ENCODE data around the gene COL20A1. TPM values are rescaled to one million over a fixed set of nuclear protein-coding genes. Genes with fewer than 3 reads are reported as not detected.
"Not testable (repeated sequence)": the region's sequence is repeated elsewhere in the genome, so short reads cannot be mapped to it uniquely, and the experiment has no call there.

The COL20A1 gene
- total RNA-seq, 1 donor from 2014 or later: 4.1 TPM

DNA sequence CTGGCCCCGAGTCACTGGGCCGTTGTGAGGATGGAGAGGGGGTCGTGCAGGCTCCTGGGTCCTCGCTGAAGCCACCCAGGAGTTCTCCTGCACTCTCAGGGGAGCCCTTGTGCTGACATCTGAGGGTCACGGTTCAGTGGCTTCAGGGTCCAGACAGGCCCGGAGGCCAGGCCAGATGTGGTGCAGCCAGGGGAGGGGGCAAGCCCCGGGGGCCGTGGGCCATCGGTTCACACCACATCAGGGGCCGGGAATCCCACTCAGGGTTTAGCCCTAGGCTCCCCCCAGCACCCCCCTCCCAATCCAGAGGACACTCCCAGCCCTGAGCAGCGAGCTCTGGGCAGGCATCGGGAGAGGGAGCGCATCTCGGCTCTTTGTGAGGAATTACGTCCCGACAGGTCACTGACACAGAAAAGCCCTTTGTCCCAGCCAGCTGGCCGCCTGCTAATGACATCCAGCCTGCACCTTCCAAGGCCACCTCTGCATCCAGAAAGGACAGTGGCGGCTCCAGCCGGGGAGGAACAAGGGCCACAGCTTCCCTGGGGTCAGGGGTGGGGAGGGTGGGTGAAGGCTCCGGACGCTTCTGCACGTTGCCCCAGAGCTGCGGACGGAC lies 74.6 kb downstream of the COL20A1 start:
- FAIRE-seq (no peak), DNase-seq (ENCODE audit: low spot score in 2 of 2) (no peak)

DNA sequence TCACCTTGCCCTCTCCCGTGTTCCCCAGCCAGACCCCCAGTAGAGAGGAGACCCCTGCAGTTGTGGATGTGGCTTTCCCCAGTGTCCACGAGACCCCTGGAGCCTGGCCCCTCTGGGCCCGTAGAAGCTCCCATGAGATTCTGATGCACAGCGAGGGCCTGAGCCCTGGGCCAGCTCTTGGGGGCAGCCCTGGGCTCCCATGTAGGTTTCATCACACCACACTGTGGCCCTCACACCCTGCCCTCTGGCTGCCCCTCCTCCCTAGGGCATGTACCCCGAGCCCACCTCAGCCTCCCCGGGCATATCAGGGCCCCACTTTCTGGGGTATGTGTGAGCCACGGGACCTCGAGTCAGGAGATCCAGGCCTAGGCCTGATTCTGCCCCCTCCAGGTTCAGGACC lies 75.2 kb downstream of the COL20A1 start:
- DNase-seq (ENCODE audit: low spot score in 2 of 2) (no peak), FAIRE-seq (no peak)

DNA sequence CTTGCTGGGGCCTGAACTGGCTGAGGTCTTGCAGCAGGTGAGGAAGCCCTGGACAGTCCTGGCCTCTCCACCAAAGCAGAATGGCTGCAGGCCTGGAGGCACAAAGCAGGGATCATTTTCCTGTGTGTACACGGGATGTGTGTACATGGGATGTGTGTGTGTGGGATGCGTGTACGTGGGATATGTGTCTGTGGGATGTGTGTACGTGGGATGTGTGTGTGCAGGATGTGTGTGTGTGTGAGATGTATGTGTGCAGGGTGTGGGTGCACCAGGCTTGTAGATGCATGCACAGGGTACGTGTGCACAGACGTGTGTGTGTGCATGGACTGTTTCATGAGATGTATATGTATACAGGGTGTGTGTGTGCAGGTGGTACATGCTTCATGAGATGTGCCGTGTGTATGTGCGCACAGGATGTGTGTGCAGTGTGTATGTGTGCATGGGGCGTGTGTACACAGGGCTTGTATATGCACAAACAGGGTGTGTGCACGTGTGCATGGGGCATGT lies 76.1 kb downstream of the COL20A1 start:
- no peak for DNase-seq (ENCODE audit: low spot score in 2 of 2)
- no peak for FAIRE-seq

DNA sequence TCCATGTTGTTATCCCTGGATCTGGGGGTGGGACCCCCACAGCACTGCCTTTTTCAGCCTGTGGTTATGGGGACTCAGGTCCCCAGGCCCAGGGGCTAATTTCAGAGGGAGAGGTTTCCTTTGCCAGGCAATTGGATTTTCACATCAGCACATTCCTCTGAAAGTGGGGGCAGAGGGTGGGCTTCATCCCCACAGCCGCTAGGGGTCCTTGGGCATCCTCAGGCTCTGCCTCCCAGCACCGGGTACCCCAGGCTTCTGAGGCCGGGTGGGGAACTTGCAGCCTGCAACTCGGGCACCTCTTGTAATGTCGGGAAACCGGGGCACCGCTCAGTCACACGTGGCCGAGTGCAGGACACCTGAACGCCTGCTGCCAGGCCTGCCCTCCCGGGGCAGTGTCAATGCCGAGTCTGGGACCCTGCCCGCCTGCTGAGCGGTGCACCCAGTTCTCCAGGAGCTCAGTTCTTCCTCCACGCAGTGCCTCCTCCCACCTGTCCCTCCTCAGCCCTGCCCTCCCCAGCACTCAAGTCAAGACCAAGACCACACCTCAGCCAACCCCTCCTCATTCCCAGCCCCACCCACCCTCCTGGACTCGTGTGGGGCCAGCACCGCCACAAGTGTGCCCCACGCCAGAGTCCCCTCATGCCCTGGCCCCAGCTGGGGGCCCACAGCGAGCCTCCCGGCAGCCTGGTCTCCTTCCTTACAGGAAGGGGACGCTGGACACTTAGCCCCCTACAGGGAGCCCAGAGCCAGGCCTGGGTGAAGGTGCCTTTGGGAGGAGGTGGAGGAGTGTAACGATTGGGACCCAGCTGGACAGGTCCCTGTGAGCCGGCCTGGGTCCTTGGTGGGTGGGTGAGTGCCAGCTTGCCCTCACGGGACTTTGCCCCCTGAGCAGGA lies 77.0 kb downstream of the COL20A1 start:
- no peak for FAIRE-seq
- no peak for DNase-seq (ENCODE audit: low spot score in 2 of 2)

DNA sequence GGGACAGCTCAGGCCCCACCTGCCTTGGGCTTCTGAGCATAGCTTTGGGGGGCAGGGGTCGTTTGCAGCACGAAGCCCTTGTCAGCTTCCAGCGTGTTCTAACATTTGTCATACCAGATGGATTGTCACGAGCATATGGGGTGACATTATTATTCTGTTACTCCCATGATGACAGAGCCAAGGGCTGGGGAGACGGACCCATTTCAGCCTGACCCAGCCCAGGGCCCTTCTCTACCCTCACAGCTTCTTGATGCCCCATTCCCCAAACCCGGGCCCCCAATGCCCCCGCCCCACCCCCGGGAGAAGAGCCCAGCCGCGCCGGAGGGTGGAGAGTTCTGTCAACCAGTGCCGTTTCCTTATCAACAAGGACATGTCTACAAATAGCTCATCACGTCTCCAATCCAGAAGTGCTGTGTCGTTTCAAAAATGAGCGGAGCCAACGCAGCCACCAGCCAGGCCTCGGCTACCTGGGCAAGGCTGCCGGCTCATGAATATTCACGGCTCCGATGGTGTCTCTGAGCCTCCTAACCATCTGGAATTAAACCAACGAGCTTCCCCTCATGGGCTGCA lies 77.7 kb downstream of the COL20A1 start:
- no peak for DNase-seq (ENCODE audit: low spot score in 2 of 2)
- no peak for FAIRE-seq

DNA sequence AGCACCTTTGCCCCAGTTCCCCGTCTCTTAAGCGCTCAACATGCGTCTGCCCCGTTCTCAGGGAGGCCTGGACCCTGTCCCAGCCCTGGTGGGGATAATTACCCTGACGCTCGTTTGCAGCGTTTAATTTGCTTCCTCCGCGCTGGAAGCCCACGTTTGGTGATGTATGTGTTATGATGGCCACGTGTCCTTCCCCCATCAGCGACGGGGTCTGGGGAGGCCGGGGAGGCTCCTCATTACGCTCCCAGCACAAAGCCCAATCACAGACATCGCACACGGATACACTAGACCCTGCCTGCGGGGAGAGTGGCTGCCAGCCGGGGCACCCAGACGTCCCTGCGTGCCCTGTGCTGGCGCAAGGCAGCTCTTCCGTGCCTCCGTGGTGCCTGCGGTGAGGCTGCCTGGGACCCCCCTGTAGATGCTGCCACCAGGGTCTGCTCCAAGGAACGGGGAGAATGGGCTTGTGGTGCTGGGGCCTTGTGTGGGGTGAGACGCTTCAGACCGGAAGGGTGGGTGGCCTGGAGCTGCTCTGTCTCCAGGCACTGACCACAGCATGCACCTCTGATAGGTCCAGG lies 78.4 kb downstream of the COL20A1 start:
- DNase-seq (ENCODE audit: low spot score in 2 of 2) (no peak), FAIRE-seq (no peak)

DNA sequence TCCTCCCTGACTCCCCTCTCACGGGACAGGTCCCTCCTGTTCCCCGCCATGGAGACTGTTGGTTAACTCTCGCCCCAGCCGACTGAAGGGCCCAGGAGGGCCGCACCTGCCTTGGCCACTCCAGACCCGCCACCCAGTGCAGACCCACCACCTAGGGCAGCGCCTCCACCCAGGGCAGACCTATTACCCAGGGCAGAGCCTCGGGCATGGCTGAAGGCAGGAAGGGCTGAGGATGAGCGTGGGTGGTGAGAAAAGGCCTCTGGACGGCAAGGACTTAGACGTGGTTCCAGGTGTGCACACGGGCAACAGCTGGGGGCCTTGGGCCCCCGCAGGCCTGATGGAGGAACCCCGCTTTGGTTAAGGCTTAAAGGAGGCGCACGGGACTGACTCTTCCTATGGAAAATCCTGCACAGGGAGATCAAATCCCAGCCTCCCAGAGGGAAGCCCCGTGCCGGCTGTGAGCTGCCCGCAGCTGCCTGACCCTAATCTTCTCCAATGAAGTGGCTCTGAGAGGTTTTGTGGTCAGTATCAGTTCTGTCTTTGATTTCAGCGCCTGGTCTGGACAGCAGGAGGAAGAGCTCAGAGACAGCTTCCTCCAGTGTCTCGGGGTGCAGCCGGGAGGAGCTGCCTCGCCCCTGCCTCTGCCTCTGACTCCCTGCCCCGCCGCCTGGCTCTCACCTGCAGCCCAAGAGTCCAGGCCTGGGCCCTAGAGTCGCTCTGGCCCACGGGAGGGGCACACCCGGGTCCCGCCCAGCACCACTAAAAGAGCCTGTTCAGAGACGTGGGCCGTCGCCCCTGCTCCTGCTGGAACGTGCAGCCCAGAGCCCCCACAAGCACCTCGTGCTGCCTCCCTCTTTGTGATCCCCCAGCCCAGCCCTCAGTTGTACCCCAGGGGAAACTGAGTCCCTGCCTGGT lies 80.2 kb downstream of the COL20A1 start:
- no peak for FAIRE-seq
- DNase-seq (ENCODE audit: low spot score in 2 of 2): no peak

DNA sequence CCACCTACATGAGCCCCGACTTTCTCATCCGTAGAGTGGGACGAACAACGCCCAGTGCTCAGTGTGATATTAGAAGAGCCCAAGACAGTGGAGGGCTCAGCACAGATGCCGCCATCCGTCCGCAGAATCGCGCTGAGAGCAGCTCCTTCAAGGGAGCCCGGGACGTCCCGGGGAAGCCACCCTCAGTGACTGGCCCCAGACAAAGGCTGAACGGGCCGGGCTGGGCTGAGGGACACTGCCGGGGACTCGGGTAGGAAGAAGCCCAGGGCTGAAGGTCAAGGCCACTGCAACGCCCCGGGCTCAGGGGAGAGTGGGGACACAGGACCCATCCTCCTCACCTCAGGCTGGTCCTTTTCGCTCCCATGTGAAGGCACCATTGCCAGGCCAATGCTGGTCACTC lies 81.0 kb downstream of the COL20A1 start:
- DNase-seq (ENCODE audit: low spot score in 2 of 2) (no peak), FAIRE-seq (no peak)

DNA sequence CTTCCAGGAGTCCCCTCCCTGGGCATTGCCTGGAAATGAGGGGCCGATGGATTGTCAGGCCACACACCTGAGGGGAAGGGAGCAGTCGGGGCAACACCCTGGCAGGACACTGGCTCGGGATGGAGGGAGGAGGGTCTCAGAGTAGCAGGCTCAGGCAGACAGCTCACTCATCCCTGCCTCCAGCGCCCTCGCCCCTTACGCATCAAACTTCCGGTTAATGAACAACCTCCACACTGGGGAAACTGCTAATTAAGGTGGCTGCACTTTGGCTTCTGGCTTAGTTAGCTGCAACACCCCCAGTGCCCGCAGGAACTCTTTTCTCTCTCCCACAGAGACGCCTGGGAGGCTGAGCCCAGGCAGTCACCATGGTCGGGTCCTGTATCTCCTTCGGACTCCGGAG lies 81.5 kb downstream of the COL20A1 start:
- no peak for FAIRE-seq
- no peak for DNase-seq (ENCODE audit: low spot score in 2 of 2)

DNA sequence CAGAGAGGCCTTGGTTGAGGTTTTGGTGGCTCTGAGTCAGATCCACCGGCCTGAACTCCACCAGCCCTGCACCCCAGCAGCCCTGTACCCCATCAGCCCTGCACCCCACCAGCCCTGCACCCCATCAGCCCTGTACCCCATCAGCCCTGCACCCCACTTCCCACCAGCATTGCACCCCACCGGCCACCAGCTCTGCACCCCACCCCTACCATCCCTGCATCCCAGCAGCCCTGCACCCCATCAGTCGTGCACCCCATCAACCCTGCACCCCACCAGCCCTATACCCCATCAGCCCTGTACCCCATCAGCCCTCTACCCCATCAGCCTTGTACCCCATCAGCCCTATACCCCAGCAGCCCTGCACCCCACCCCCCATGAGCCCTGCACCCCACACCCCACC lies 82.5 kb downstream of the COL20A1 start:
- DNase-seq (ENCODE audit: low spot score in 2 of 2): no peak
- no peak for FAIRE-seq

DNA sequence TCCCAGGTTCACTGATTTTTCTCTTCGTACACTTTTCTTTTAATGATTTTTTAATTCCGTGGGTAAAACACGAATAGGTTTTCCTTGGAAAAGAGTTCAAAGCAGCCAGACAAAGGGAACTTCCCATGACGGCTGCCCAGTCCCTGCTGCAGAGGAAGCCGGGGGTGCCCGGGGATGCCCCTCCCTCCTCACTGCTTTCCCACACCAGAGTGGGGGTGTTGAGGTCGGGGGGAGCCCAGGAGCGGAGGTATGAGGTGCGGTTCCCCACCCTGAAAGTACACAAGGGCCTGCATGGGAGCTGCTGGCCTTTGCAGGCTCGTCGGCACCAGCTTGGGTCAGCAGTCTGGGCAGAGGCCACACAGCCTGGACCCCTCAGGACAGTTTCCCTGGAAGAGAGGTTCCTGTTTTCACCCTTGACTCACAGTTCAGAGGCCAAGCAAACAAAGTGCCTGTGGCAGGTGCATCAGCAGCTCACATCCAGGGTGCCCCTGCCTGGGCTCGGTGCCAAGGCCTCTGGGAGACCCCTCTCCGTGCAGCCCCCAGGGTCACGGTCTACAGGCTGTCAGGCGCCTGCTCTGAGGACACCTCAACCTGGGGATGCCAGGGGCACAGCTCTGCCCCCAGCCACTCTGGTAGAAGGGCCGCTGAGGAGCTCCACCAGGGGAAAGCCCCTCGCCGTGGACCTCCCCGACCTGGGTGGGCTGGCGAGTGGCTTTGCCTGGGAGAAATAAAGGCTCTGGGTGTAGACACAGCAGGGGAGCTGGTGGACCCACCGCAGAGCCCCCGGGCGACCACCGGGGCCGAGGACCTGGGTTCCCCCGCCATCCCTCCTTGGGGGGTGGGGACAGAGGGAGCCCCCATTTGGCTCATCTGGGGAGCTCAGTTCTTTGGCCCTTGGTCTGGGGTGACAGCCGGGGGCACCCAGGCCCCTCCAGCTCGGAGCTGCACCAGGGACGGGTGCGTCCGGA lies 83.6 kb downstream of the COL20A1 start:
- no peak for DNase-seq (ENCODE audit: low spot score in 2 of 2)
- no peak for FAIRE-seq

DNA sequence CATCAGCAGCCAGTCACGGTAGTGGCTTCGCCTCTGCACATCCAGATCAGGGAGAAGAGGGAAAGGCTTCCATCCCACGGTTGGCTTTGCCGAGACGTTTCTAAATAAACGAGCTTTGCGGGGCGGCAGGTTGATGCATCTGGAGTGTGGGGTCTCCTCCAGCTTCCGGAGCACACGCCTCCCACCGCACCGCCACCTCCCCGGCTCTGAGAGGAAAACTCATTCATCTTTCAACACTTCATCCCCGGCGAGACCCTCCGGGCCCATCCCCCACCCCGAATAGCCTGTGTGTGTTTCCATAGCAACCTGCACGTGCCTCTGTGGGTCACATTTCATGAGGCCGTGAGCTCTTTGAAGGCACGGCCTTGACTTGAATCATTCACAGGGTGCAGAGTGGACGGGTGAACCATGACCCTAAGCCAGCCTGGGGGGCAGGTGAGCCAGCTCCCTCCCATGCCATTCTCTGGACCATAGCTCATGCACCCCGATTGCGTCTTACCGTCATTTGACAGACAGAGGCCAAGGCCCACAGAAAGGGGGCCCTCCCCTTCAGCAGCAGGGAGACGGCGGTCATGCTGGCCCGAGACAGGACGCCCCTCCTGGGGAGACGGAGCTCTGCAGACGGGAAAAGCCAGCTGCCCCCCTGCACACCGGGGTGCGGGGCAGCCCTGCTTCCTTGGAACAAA lies 84.4 kb downstream of the COL20A1 start:
- DNase-seq (ENCODE audit: low spot score in 2 of 2): no peak
- FAIRE-seq: no peak

DNA sequence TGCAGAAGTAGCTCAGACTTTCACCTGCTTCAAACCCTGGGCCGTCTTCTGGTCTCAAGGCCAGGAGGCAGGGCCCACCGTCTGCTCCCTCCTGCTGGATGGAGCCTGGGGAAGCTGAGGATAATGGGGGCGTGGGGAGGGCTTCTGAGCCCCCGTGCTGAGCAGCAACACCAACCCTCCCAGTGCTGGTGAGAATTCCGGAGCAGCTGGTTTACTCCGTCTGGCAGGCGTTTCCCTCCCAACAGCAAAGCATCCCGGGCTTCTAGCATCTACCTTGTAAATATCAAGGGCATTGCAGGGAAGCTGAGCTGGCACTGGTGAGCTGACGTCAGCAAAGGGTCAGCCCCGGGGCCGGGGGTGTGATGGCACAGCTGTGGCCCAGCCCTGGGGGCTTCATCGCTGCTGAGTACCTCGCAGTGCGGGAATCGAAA lies 85.0 kb downstream of the COL20A1 start:
- FAIRE-seq: no peak
- DNase-seq (ENCODE audit: low spot score in 2 of 2): no peak

DNA sequence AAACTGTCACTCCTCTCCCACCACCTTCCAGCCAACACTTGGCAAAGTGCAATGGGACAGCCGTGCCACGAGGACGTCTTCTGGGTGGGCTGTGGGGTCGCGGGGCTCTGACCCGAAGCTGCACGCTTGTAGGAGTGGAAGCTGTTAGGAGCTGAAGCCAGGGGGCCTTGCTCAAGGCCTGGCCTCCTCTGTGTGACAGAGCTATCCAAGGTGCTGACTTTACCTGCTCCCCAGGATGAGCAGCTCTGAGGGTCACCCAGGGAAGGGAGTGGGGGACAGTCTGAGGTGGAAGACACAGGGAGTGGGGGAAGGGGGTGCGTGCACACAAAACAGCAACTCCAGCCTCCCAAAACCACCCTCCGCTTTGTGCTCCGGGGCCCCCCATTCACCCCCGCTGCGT lies 85.6 kb downstream of the COL20A1 start:
- DNase-seq (ENCODE audit: low spot score in 2 of 2) (no peak), FAIRE-seq (no peak)

DNA sequence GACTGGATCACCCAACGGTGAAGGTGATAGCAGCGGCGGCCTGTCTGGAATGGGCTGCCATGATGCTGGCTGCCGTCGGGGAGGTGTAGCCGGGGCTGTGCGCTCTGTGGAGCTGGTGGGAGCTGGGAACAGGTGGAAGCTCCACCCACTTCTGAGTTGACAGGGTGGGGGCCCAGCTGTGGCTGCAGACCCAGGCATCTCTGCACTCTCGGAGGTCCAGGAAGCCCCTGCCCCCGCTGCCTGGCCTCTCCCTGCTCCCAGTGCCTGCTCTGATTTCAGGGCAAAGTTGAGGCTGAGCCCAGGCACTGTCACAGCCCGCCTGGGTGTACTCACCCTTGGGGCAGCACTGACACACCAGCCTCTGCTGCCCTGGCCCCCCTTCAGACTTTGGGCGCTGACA lies 86.3 kb downstream of the COL20A1 start:
- no peak for DNase-seq (ENCODE audit: low spot score in 2 of 2)
- no peak for FAIRE-seq

DNA sequence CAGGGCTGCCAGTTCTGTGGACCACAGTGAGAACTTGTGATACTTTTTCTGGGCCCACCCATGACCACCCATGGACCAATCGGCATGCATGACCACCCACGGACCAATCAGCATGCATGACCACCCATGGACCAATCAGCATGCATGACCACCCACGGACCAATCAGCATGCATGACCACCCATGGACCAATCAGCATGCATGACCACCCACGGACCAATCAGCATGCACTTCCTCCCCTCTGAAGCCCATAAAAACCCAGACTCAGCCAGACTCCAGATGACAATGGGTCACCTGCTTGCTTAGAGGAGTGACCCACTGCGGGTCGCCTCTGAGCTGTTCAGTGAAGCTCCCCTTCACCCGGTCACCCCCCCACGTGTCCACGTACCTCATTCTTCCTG lies 86.9 kb downstream of the COL20A1 start:
- not testable (repeated sequence) for DNase-seq (ENCODE audit: low spot score in 2 of 2); FAIRE-seq

DNA sequence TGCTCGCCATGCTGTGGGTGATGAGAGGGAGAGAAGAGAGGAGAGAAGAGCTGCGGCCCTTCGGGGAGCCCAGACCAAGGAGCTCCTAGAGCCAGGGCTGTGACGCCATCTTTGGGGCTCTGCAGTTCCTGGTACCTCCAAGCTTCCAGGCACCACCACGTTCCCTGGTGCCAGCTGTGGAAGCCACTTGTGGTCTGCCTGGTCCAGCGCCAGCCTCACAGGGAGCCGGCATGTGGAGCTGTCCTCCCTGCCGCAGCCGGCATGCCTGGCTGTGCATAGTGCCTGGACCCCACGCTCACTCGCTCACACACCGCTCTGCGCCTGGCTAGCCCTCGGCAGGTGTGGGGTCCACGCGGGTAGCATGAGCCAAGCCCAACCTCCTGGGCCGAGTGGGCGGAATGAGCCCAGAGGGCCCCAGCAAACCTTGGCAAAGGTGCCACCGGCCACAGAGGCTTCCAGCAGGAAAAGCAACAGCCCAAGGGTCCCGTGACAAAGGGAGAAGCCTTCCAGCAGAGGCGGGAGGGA lies 87.4 kb downstream of the COL20A1 start:
- no peak for FAIRE-seq
- no peak for DNase-seq (ENCODE audit: low spot score in 2 of 2)

DNA sequence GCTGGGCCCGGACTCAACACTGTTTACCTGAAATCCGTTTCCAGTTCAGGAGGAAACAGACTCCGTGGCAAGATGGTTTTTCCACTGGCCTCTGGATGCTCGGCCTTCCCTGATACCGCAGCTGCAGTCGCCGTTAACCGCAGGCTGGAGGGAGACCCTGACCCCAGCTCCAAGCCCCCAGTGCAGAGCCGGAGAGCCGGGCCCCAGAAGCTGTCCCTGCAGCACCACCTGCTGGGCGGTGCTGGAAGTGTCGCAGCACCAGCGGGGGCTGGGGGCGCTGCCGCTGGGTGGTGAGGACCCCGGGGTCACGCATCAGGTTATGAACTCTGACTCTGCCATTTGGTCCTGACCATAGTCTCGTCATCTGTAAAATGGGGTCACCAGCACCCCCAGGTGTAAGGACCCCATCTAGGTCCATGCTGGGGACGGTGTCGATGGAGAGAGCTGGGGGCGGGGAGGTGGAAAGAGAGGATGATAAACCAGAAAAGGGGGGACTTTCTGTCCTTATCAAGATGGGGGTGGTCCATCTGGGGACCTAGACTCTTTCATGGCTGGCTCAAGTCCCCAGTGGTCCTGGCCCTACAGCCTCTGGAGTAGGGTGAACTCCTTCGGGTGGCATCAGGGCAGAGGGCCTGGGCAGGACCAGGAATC lies 88.9 kb downstream of the COL20A1 start:
- peak; percentile 70 to 76 for DNase-seq (ENCODE audit: low spot score in 2 of 2)
- no peak for FAIRE-seq
